Femur (tissue), 1 donor: ENCODE results near the gene TOP1.

Source experiments
- DNase-seq: peaks from one replicate; pipeline ENCODE4 v3.0.0-alpha.2; 2017

Gene TOP1

GRCh38 chr20:41004531-41005360 is 23.9 kb upstream of the TOP1 start:
- peak; percentile 61 for DNase-seq

GRCh38 chr20:41005361-41005729 is 23.3 kb upstream of the TOP1 start:
- DNase-seq, result peak; percentile 78

- no peak for DNase-seq
Observed at GRCh38 chr20:41006126-41006935, 22.3 kb upstream of the TOP1 start.

DNA sequence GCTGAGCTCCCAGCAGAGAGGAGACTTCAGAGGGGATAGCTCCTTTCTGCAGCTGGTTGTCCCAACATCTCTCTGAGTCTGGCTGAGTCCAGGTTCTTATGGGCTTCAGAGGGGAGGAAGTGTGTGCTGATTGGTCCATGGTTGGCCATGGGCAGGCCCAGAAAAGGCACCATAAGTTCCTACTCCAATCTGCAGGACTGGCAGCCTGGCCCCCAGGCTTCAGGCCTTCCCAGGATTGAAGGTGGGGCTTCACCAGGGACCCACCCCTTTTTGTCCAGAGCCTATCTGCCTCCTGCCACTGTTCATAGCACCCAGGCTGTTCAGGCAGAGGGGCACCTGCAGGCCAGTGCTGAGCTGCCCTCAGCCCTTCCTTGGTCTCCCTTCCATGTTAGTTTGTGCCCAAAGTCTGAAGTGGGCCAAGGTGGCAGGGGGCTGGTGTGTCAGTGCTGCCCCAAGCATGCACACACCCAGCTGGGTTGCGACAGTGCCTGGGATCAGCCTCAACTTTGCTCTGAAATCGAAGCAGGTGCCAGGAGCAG is 21.6 kb upstream of the TOP1 start:
- no peak for DNase-seq

DNA sequence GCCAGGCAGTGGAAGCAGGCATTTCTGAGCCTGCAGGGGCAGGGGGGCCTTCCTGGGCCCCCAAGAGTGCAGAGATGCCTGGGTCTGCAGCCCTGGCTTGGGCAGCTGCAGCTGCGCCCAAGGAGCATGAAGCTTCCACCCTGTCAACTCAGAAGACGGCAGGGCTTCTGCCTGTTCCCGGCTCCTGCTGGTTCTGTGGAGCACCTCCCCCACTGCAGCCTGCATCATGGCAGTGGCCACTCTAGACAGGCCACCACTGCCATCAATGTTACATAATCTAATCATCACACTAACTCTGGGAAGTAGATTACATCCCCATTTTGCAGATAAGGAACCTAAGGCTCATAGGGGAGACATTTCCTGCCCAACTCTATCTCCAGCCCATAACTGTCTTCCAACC is 21.1 kb upstream of the TOP1 start:
- no peak for DNase-seq

DNA sequence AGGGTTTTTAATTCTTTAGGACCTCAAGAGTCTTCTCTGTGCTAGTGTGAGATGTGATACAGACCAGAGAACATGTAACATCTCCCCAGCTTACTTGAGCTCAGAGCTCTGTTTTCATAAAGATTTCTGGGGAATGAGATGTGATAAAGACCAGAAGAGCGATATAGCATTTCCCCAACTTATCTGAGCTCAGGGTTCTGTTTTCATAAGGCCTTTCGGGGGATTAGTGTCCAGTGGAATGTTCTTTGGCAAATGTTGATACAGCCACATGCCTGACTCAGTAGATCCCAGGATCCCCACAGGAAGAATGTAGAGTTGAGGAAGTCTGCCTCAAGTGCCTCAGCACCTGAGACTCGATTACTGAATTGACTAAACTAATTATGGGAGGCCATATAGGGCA is 18.7 kb upstream of the TOP1 start:
- DNase-seq, result no peak

DNA sequence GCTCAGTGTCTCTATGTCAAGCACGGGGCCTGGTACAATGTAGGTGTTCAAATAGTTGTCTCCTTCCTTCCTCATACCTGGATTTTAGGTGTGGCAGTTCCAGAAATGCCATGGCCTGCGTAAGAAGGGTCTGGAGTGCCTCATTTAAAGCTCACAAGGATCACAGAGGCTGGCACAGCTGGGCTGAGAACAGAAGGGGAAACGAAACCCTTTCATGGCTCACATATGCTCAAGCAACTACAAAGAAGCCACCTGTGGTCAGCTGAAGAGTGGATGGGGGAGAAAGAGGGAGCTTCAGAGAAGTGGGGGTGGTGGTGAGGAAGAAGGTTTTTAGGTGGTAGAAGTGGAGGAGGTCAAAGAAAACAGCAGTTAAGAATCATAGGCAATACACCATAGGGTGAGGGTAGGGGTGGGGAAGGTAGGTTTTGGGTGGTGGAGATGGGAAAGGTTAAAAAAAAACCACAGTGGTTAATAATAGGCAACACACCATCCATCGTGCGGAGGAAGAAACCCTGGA is 17.0 kb upstream of the TOP1 start:
- DNase-seq, result no peak

GRCh38 chr20:41014561-41015088 is 14.0 kb upstream of the TOP1 start:
- DNase-seq, result no peak

- no peak for DNase-seq
Observed at GRCh38 chr20:41017448-41018042, 11.1 kb upstream of the TOP1 start.

DNA sequence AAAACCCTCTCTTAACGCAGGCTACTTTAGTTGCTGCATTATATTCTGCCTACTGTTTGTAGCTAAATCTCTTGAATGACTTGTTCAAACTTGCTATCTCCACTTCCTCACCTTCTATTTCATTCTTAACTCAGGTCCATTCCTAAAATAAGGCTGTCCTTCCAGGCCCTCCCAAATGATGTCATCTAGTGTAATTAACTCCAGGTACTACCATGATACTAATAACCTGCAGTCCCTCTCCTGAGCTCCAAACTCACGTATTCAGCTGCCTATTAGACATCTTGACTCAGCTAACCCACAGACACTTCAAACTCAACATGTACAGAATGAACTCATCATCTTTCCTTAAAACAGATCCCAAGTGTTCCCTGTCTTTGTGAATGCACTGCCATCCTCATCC is 10.5 kb upstream of the TOP1 start:
- no peak for DNase-seq

DNA sequence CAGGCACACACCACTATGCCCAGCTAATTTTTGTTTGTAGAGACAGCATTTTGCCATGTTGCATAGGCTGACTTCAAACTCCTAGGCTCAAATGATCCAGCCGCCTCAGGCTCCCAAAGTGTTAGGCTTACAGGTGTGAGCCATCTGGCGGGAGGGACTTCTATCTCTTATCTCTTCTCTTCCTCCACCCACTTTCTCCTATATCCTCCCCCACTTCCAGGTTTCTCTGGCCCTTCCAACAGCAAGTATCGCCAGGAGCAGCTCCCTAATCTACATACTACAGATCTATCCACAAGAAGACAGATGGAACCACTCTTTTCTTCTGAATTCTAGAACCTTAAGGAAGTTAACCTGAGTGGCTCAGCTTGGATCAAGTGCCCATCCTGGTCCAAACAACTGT is 5.1 kb upstream of the TOP1 start:
- no peak for DNase-seq

- DNase-seq, result no peak
Observed at GRCh38 chr20:41027366-41027765, 1.3 kb upstream of the TOP1 start.

- no peak for DNase-seq
Observed at GRCh38 chr20:41027872-41028358, 707 bp upstream of the TOP1 start.

DNA sequence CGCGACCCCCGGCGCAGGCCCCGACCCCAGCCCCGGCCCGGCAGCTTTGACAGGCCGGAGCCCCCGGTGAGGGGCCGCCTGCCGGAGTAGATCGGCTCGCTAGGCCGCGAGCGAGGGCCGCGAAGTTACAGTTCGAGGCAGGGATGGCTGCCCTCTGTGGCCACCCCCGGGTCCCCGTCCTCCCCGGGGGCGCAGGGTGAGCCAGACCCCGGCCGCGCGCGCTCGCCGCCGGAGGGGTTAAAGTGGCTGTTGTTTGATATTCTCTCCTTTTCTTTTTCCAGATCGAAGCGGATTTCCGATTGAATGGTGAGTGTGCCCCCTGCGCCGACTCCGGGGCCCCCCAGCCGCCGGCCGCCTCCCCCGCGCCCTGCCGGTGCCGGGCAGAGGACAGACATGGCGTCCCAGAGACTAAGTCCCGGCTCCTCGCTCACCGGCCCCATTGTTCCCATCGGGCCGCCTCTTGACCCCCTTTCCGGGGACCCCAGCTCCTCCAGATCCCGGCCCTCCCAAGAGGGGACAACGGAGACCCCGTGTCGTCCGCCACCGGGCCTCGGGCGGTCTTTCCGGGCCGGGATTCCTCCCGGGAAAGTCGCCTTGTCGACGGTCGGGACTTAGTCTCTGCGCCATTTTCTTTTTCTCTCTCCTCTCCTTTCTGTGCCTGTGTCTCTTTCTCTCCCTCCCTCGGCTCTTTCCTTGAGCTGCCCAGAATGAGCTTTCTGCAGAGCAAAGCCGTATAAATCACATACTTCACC is 704 bp downstream of the TOP1 start:
- peak; percentile 55 for DNase-seq

GRCh38 chr20:41030061-41030460 is 1.4 kb downstream of the TOP1 start:
- no peak for DNase-seq

DNA sequence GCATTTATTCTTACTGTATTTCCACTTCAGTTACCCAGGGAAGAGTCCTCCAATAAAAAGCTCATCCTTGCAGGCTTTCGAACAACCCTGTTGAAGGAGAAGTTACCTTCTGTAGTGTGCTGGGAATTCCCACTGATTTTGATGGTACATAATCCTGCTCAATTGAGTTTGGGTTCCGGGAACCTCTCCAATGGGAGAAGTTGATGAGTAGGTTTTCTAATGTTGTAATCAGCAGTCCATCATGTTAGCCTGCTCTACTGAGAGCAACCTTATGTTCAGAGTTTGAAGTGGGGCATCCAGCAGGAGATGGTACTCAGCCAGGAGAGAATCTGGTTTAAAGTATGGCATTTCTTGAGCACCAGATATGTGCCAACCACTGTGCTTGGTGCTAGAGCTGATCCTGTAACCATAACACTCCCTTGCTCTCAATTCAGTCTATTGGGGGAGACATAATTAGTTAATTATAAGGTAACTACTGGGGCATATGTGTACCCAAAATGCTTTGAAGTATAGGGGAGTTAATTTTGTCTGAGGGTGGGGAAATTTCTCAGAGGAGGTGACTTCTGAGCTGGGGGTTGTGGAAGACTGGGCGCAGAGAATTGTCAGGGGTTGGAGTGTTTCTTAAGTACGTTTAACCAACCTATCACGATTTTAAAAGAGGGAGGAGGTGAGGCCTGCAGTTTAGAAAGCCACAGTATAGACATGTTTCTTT is 2.1 kb downstream of the TOP1 start:
- no peak for DNase-seq

- no peak for DNase-seq
Observed at GRCh38 chr20:41031243-41031619, 2.6 kb downstream of the TOP1 start.

- no peak for DNase-seq
Observed at GRCh38 chr20:41032271-41032670, 3.6 kb downstream of the TOP1 start.

GRCh38 chr20:41034239-41034638 is 5.6 kb downstream of the TOP1 start:
- peak; percentile 33 for DNase-seq

GRCh38 chr20:41035207-41035606 is 6.6 kb downstream of the TOP1 start:
- DNase-seq, result no peak

GRCh38 chr20:41037179-41037578 is 8.6 kb downstream of the TOP1 start:
- no peak for DNase-seq
